ENCODE measurements around the gene TBX3. TPM values are rescaled to one million over a fixed set of nuclear protein-coding genes. Genes with fewer than 3 reads are reported as not detected.

The TBX3 gene
- total and polyA plus RNA-seq, 4 donors: 5.8 to 26.8 (median 17.6) TPM

GRCh38 chr12:114668886-114669288 is 15.1 kb downstream of the TBX3 start:
- Histone ChIP-seq H3K27ac (ENCODE audit: low read depth in 1 of 2, low read length in 2 of 2) (peak overlapping the region; percentile 79 to 87), H3K9ac (ENCODE audit: low read depth in 1 of 2, low read length in 2 of 2) (no peak overlapping the region), H3K36me3 (ENCODE audit: control insufficient read depth in 4 of 4, insufficient read depth in 3 of 4, low read depth in 1 of 4, low read length in 3 of 4) (peaks cover 2 to 14% (median 5%) of the 10 kb centered on the region in 4 donors), H3K4me3 (ENCODE audit: low read depth in 1 of 3, low read length in 3 of 3) (peak overlapping the region in 2 of 3 donors; percentile 48 to 53), H3K9me3 (ENCODE audit: control insufficient read depth in 4 of 4, low read length in 3 of 4) (no peaks in the 10 kb centered on the region), H3K27me3 (ENCODE audit: control insufficient read depth in 4 of 4, insufficient read depth in 4 of 4, low read length in 3 of 4) (peaks cover 0 to 4% (median 0%) of the 10 kb centered on the region in 4 donors), H3K4me1 (ENCODE audit: control insufficient read depth in 4 of 4, insufficient read depth in 4 of 4, low read length in 3 of 4) (peaks cover 5 to 35% (median 15%) of the 10 kb centered on the region in 4 donors)
- DNase-seq (ENCODE audit: low spot score): no peak
- WGBS: 13% methylated on average over 20 of the region's 20 CpGs
- TF ChIP-seq SP1 (IDR thresholded peaks at IDR 0.05) (no peak), FOXA2 (IDR thresholded peaks at IDR 0.05) (no peak), EGR1 (IDR thresholded peaks at IDR 0.05; ENCODE audit: low read depth in 2 of 2) (no peak), MAX (IDR thresholded peaks at IDR 0.05) (no peak), JUND (IDR thresholded peaks at IDR 0.05) (no peak), GABPA (IDR thresholded peaks at IDR 0.05 in 1 of 2, conservative IDR thresholded peaks at IDR 0.05 in 1 of 2) (no peak), NR2F2 (IDR thresholded peaks at IDR 0.05) (no peak), REST (IDR thresholded peaks at IDR 0.05) (no peak), CTCF (IDR thresholded peaks at IDR 0.05; ENCODE audit: low read depth, low read length, missing input control) (no peak), TAF1 (conservative IDR thresholded peaks at IDR 0.05) (no peak), HNF4A (conservative IDR thresholded peaks at IDR 0.05) (no peak), HNF4G (IDR thresholded peaks at IDR 0.05) (no peak), RXRA (IDR thresholded peaks at IDR 0.05) (no peak), ATF3 (IDR thresholded peaks at IDR 0.05) (no peak), RAD21 (IDR thresholded peaks at IDR 0.05) (no peak), YY1 (IDR thresholded peaks at IDR 0.05) (no peak), FOXA1 (IDR thresholded peaks at IDR 0.05) (no peak), ZBTB33 (IDR thresholded peaks at IDR 0.05) (no peak)

All from liver (tissue), 9 donors.